GM12892 (cell line): Measurements from ENCODE around the gene MLF1.

Experiments used
- DNase-seq: peaks from one replicate; pipeline ENCODE4 v3.0.0; 2011; ENCODE audit not compliant: insufficient read length
- FAIRE-seq: peaks from 2 replicates; lab custom pipeline; 2011; peaks lifted over from hg19 to GRCh38; lab: Jason Lieb, UNC
- POLR2A ChIP-seq: IDR thresholded peaks from 2 replicates; pipeline ENCODE4 v1.6.1; 2011; ENCODE audit warnings: low read depth, low read length, control low read depth
- POLR2AphosphoS5 ChIP-seq: IDR thresholded peaks from 2 replicates; pipeline ENCODE4 v1.6.1; 2011; ENCODE audit warnings: low read depth, low read length, control low read depth
- TAF1 ChIP-seq: IDR thresholded peaks from 2 replicates; pipeline ENCODE4 v1.6.1; 2011; ENCODE audit warnings: low read depth, mild to moderate bottlenecking, control low read depth, low read length, borderline replicate concordance

MLF1 gene

DNA sequence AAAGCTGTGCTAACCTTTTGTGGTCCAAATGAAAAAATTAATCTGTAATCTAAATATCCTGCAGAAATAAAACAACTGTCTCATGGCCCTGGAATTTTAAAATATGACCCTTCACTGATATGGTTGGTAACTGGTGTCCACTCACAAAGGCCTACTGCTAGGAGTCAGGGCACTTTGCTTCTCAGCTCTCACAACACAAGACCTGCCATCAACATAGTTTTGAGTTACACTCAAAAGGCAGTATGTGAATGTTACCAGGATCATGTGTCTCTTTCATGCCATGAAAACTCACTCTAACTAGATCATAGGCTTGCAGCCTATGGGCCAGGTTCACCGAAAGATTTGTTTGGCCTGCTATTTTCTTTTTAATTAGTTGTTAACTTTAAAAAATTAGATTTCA is 10.0 kb upstream of the MLF1 start:
- DNase-seq: no peak
- no peak for TF ChIP-seq TAF1
- TF ChIP-seq POLR2AphosphoS5: no peak
- TF ChIP-seq POLR2A: no peak
- FAIRE-seq: peak; percentile 9

- FAIRE-seq (no peak), DNase-seq (no peak)
- TF ChIP-seq POLR2A (no peak), POLR2AphosphoS5 (no peak)
These were observed 8.3 kb upstream of the MLF1 start for GRCh38 chr3:158562674-158563073.

- TF ChIP-seq POLR2AphosphoS5 (no peak), TAF1 (no peak), POLR2A (no peak)
- DNase-seq (no peak), FAIRE-seq (no peak)
These were observed 7.9 kb upstream of the MLF1 start for GRCh38 chr3:158563076-158563475.

DNA sequence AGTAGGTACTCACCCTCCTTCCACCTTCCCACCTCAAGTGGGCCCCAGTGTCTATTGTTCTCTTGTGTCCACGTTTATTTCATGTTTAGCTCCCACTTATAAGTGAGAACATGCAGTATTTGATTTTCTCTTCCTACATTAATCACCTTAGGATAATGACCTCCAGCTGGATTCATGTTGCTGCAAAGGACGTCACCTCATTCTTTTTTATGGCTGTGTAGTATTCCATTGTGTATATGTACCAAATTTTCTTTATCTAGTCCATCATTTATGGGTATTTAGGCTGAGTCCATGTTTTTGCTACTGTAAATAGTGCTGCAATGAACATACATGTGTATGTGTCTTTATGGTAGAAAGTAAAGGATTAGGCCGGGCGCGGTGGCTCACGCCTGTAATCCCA is 5.9 kb upstream of the MLF1 start:
- no peak for TF ChIP-seq POLR2AphosphoS5
- no peak for TF ChIP-seq TAF1
- no peak for TF ChIP-seq POLR2A
- no peak for DNase-seq
- no peak for FAIRE-seq

- no peak for DNase-seq
- no peak for FAIRE-seq
- TF ChIP-seq POLR2A: no peak
- no peak for TF ChIP-seq TAF1
- TF ChIP-seq POLR2AphosphoS5: no peak
These were observed 2.2 kb upstream of the MLF1 start for GRCh38 chr3:158568784-158569183.

DNA sequence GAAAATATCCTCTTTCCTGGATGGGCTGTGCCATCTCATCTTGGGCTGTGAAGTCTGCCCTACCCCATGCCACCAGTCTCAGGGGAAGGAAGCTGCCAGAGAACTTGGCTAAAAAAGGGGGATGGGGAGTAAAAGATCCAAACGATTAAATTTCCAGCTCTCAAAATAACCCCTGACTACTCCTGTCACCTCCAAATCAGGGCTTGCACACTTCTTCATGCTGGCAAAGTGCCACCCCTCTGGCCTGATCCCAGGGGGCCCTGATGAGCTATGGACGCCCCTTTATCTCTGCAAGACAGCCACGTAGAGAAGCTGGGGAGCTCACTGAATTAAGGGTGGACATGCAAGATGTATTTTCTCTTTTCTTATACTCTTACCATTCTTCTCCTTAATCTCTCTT is 1.2 kb upstream of the MLF1 start:
- TF ChIP-seq POLR2AphosphoS5: no peak
- no peak for TF ChIP-seq POLR2A
- TF ChIP-seq TAF1: no peak
- no peak for DNase-seq
- no peak for FAIRE-seq

DNA sequence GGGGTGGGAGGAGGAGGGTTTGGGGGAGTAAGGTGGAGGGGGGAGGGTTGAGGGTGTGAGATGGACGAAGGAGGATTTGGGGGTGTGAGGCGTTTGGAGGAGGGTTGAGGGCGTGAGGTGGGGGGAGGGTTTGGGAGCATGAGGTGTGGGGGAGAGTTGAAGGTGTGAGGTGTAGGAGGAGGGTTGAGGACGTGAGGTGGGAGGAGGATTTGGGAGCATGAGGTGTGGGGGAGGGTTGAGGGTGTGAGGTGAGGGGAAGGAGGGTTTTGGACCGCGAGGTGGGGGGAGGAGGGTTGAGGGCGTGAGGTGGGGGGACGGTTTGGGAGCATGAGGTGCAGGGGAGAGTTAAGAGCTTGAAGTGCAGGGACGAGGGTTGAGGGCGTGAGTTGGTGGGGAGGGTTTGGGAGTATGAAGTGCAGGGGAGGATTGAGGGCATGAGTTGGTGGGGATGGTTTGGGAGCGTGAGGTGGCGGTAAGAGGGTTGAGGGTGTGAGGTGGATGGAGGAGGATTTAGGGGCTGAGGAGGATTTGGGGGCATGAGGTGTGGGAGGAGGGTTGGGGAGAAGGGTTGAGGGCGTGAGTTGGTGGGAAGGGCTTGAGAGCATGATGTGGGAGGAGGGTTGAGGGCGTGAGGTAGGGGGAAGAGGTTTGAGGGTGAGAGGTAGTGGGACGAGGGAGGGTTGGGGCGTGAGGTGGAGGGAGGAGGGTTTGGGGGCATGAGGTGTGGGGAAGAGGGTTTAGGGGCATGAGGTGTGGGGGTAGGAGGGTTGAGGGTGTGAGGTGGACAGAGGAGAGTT is 1.2 kb downstream of the MLF1 start:
- no peak for DNase-seq
- FAIRE-seq: no peak
- no peak for TF ChIP-seq POLR2A
- TF ChIP-seq POLR2AphosphoS5: no peak
- no peak for TF ChIP-seq TAF1

GRCh38 chr3:158572766-158573060 is 1.7 kb downstream of the MLF1 start:
- no peak for TF ChIP-seq POLR2AphosphoS5
- no peak for TF ChIP-seq TAF1
- TF ChIP-seq POLR2A: no peak
- DNase-seq (no peak), FAIRE-seq (no peak)

DNA sequence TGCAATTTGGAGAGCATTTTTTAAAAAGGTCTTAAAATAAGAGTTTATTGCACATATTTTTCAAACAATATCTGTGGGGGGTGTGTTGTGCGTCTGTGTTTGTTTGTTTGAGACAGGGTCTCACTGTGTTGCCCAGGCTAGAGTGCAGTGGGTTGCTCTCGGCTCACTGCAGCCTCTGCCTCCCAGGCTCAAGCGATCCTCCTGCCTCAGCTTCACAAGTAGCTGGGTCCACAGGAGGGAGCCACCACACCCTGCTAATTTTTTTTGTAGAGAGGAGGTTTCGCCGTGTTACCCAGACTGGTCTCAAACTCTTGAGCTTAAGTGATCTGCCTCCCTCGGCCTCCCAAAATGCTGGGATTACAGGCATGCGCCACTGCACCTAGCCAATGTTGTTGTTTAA is 2.7 kb downstream of the MLF1 start:
- TF ChIP-seq POLR2AphosphoS5: no peak
- TF ChIP-seq TAF1: no peak
- FAIRE-seq: no peak
- no peak for DNase-seq

- no peak for DNase-seq
- TF ChIP-seq TAF1: no peak
- no peak for TF ChIP-seq POLR2A
- TF ChIP-seq POLR2AphosphoS5: no peak
- no peak for FAIRE-seq
These were observed 3.7 kb downstream of the MLF1 start for GRCh38 chr3:158574646-158575045.

GRCh38 chr3:158590223-158590622 is 19.2 kb downstream of the MLF1 start:
- TF ChIP-seq POLR2AphosphoS5: no peak
- TF ChIP-seq TAF1: no peak
- TF ChIP-seq POLR2A: no peak
- FAIRE-seq: peak; percentile 9
- no peak for DNase-seq

DNA sequence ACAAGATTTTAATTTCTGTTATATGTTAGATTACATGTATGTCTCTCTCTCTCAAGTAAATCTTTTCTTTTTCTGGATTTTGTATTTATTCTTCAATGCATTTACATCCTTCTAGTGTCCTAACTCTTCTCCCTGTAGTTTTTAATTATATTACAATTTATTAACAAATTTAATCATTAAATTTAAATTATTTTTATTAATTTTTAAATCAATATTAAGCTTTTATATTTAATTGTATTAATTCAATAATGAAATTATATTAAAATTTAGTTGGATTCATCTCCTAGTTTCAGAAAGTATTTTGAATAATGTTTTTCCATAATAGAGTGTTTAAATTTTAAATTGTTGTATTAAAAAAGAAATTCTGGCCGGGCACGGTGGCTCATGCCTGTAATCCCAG is 29.8 kb downstream of the MLF1 start:
- no peak for TF ChIP-seq TAF1
- TF ChIP-seq POLR2AphosphoS5: no peak
- TF ChIP-seq POLR2A: no peak
- no peak for FAIRE-seq
- no peak for DNase-seq

DNA sequence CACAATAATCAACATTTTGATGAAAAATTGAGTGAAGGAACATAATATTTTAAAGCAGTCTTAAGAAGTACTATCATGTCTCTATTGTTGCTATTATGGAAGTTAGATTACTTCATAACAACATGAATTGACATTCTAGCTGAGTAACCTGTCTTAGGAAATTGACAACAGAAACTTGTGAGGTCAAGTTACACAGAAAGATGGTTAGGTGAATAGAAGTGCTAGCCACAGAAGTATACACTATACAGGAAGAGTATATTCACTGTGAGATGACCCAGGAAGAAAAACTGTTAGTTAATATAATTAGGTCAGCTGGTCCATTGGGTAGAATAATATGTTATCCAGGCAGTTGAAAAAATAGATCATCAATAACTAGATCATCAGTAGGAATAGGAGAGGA is 31.2 kb downstream of the MLF1 start:
- TF ChIP-seq POLR2AphosphoS5 (no peak), POLR2A (no peak)
- DNase-seq (no peak), FAIRE-seq (no peak)
